ENCODE data around the gene SOD1. TPM values are rescaled to one million over a fixed set of nuclear protein-coding genes. Genes with fewer than 3 reads are reported as not detected.

The SOD1 gene
- total and polyA plus RNA-seq, 2 of the 13 experiments (the other 11 are each of a cell fraction or from before 2014, with no cell fraction given): 317 to 537 TPM

GRCh38 chr21:31660591-31660990 lies 1.1 kb downstream of the SOD1 start:
- ATAC-seq: no peak
- no peak overlapping the region for H2AFZ ChIP-seq (ENCODE audit: low read length)
- WGBS (ENCODE audit: low lambda C conversion rate): 6% methylated on average over 8 of the region's 8 CpGs

GRCh38 chr21:31663584-31664249 lies 4.2 kb downstream of the SOD1 start:
- ATAC-seq: no peak
- Histone ChIP-seq H3K27ac (ENCODE audit: extremely low read length, insufficient read depth, low read length) (peak overlapping the region; percentile 5), H3K4me3 (replicated peaks in 1 of 3; ENCODE audit: insufficient read depth in 1 of 3, low read depth in 2 of 3, low read length in 3 of 3) (0 out of 6 replicates have a peak overlapping the region, but pooled peaks of 1 of the 3 experiments have one; percentile 9), H3K36me3 (replicated peaks in 1 of 2; ENCODE audit: control insufficient read depth in 1 of 2, insufficient read depth in 2 of 2, low read length in 2 of 2) (peaks cover 8 to 50% of the 10 kb centered on the region in 2 experiments), H3K27me3 (ENCODE audit: control insufficient read depth in 1 of 2, insufficient read depth in 2 of 2, low read length in 2 of 2) (no peaks in the 10 kb centered on the region), H2AFZ (ENCODE audit: low read length) (no peak overlapping the region), H3K4me1 (ENCODE audit: insufficient read depth, low read length) (peaks cover 61% of the 10 kb centered on the region), H3K9me3 (ENCODE audit: low read length) (no peaks in the 10 kb centered on the region), H3K79me2 (ENCODE audit: insufficient read depth, low read length) (peaks cover 54% of the 10 kb centered on the region), H3K9ac (ENCODE audit: insufficient read depth, low read depth, low read length) (no peak overlapping the region), H4K20me1 (ENCODE audit: insufficient read depth, low read length) (peaks cover 33% of the 10 kb centered on the region), H3K4me2 (ENCODE audit: low read depth, low read length) (peak overlapping the region; percentile 34)
- ChIA-PET CTCF (ENCODE audit: low intra/inter-chr PET ratio, low total read pairs) (no interaction called here), POLR2A (no interaction called here)
- no TSS peak for BruUV-seq (replicated peaks)
- intact Hi-C loops (cut with micrococcal nuclease; ENCODE audit: unreplicated experiment) (loop anchor here (10.0 kb wide), 1 partner anchor 51 kb away; no protein-coding TSS in a partner anchor), in situ Hi-C loops (cut with HindIII; ENCODE audit: extremely low pct_ligation_motif_present, low pct_unique_long_range_greater_than_20kb) (no loop called here)
- no peak for DNase-seq (ENCODE audit: low spot score)
- WGBS (ENCODE audit: low lambda C conversion rate): 76% methylated on average over 7 of the region's 7 CpGs
- no peak for FAIRE-seq
- TF ChIP-seq ZNF143 (CRISPR knock-in tag; IDR thresholded peaks at IDR 0.05): no peak
- TF ChIP-seq RBFOX2 (IDR thresholded peaks at IDR 0.05; ENCODE audit: low read depth, low read length): 0 out of 2 replicates have a peak, but pooled peaks have one; percentile 38
- TF ChIP-seq ZBTB33 (CRISPR knock-in tag; IDR thresholded peaks at IDR 0.05): peak; percentile 84
- no peak for TF ChIP-seq ZNF382 (CRISPR knock-in tag; IDR thresholded peaks at IDR 0.05; ENCODE audit: borderline replicate concordance)
- TF ChIP-seq ZNF121 (CRISPR knock-in tag; IDR thresholded peaks at IDR 0.05): 0 out of 2 replicates have a peak, but pooled peaks have one; percentile 21
- no peak for TF ChIP-seq ZSCAN21 (CRISPR knock-in tag; IDR thresholded peaks at IDR 0.05; ENCODE audit: borderline replicate concordance)
- TF ChIP-seq HNF4A (CRISPR knock-in tag; IDR thresholded peaks at IDR 0.05): no peak
- no peak for TF ChIP-seq KDM6A (CRISPR knock-in tag; IDR thresholded peaks at IDR 0.05; ENCODE audit: low read depth)
- no peak for TF ChIP-seq PHF21A (CRISPR knock-in tag; IDR thresholded peaks at IDR 0.05)

More at GRCh38 chr21:31660591-31660990, 1.1 kb downstream of the SOD1 start:
- POLR2A ChIA-PET: no interaction called here
- Histone ChIP-seq H3K27me3 (ENCODE audit: control insufficient read depth in 1 of 2, insufficient read depth in 2 of 2, low read length in 2 of 2) (no peaks in the 10 kb centered on the region), H3K27ac (ENCODE audit: extremely low read length, insufficient read depth, low read length) (peak overlapping the region; percentile 42), H3K4me1 (ENCODE audit: insufficient read depth, low read length) (peaks cover 70% of the 10 kb centered on the region), H3K9ac (ENCODE audit: insufficient read depth, low read depth, low read length) (peak overlapping the region; percentile 85), H3K4me3 (replicated peaks in 1 of 3; ENCODE audit: insufficient read depth in 1 of 3, low read depth in 2 of 3, low read length in 3 of 3) (peak overlapping the region; percentile 77 to 91 (median 88)), H3K79me2 (ENCODE audit: insufficient read depth, low read length) (peaks cover 54% of the 10 kb centered on the region), H4K20me1 (ENCODE audit: insufficient read depth, low read length) (peaks cover 33% of the 10 kb centered on the region), H3K36me3 (replicated peaks in 1 of 2; ENCODE audit: control insufficient read depth in 1 of 2, insufficient read depth in 2 of 2, low read length in 2 of 2) (peaks cover 3 to 23% of the 10 kb centered on the region in 2 experiments), H3K4me2 (ENCODE audit: low read depth, low read length) (peak overlapping the region; percentile 81), H3K9me3 (ENCODE audit: low read length) (no peaks in the 10 kb centered on the region)
- intact Hi-C loops (cut with micrococcal nuclease; ENCODE audit: unreplicated experiment) (loop anchor here (10.0 kb wide), 1 partner anchor 54 kb away; no protein-coding TSS in a partner anchor), in situ Hi-C loops (cut with HindIII; ENCODE audit: extremely low pct_ligation_motif_present, low pct_unique_long_range_greater_than_20kb) (no loop called here)
- TF ChIP-seq MIXL1 (CRISPR knock-in tag; IDR thresholded peaks at IDR 0.05): no peak
- TF ChIP-seq ZNF569 (CRISPR knock-in tag; IDR thresholded peaks at IDR 0.05; ENCODE audit: borderline replicate concordance): no peak
- no peak for TF ChIP-seq ELF1 (CRISPR knock-in tag; IDR thresholded peaks at IDR 0.05)
- TF ChIP-seq ZNF879 (CRISPR knock-in tag; IDR thresholded peaks at IDR 0.05): no peak
- TF ChIP-seq XBP1 (CRISPR knock-in tag; IDR thresholded peaks at IDR 0.05): no peak
- CTCF ChIA-PET (ENCODE audit: low intra/inter-chr PET ratio, low total read pairs): no interaction called here
- DNase-seq (ENCODE audit: low spot score) (no peak), FAIRE-seq (no peak)
- TSS peak; percentile 68 for BruUV-seq (replicated peaks)
